ENCODE measurements around the gene TRAPPC12.
A peak's percentile ranks its signal among the peaks of the same experiment; 100 is the strongest.
"Not testable (repeated sequence)": the region's sequence is repeated elsewhere in the genome, so short reads cannot be mapped to it uniquely, and the experiment has no call there.

TRAPPC12 gene

GRCh38 chr2:3379647-3380534 lies at the start of gene TRAPPC12:
TSS of gene TRAPPC12 (plus strand) at chr2:3379694. CDS start at chr2:3387624, 7,930 bp downstream.
- peak; percentile 48 for DNase-seq (ENCODE audit: low read depth)
- H3K4me3 ChIP-seq (ENCODE audit: low read depth, low read length): peak within 1 kb of the TSS; percentile 91

DNA sequence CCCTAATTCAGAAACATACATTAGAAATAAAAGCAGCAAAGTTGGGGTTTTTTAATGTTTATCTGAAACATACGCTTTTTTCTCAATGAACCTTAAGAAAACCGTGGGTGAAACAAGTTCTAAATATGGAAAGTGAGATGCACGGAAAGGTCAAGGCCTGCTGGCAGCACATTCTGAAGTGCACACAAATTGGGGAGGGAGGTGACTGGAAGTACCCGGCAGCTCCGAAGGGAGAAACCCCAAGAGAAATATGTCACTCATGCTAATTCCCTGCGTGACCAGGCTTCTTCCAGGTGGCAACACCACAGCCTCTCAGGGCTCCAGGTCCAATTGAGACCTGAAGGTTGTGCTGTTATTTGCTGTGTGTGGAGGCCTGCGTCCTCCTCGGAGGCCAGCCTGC lies 47.4 kb upstream of the TRAPPC12 start:
- no peak for DNase-seq (ENCODE audit: low read depth)
- no peak overlapping the region for H3K4me3 ChIP-seq (ENCODE audit: low read depth, low read length)

DNA sequence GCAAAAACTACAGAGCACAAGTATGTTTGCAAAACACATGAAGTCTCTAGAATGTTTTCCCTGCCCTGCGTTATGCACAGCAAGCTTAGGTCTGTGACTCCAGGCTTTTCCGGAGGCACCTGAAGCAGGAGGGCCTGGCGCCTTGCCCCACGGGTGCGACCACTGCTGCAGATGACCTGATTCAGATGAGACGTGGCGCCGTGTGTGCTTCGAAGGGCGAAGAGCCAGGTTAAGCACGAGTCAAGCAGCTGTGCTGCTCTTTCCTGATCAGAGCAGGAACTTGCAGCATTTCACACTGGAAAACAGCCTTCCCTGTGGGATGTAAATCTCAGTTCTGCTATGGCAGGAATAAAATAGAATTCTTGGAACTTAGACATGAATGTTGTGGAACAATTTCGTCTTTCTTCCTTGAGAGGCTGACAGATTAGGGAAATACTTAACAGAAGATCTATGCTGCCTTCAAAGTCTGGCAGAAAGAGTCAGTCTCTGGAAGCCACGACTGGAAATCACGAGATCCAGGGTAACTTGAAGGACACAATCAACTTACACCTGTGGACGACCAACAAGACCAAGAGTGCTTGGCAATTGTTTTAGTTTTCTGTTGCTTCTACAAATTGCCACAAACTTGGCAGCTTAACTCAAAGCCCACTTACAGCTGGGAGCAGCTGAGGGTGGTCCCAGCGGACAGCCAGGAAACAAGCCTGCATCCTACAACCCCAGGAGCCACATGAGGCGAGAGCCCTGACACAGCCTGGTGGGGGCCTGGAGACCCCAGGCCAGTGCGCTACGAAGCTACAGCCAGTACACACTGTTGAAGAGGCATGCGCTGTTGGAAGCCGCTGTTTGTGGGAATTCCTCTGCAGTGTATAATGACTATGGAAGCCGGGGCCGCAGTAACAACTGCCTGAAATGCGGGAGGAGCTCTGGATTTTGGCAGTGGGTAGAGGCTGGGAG lies 44.8 kb upstream of the TRAPPC12 start:
- no peak for DNase-seq (ENCODE audit: low read depth)
- H3K4me3 ChIP-seq (ENCODE audit: low read depth, low read length): no peak overlapping the region

DNA sequence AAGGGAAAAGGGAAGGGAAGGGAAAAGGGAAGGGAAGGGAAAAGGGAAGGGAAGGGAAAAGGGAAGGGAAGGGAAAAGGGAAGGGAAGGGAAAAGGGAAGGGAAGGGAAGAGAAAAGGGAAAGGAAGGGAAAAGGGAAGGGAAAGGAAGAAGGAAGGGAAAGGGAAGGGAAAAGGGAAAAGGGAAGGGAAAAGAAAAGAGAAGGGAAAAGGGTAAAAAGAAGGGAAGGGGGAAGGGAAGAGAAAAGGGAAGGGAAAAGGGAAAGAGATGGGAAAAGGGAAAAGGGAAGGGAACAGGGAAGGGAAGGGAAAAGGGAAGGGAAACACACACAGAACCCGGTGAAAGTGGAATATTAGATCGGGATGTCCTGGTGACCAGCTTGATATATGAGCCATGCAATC lies 42.6 kb upstream of the TRAPPC12 start:
- DNase-seq (ENCODE audit: low read depth): no peak
- no peak overlapping the region for H3K4me3 ChIP-seq (ENCODE audit: low read depth, low read length)

DNA sequence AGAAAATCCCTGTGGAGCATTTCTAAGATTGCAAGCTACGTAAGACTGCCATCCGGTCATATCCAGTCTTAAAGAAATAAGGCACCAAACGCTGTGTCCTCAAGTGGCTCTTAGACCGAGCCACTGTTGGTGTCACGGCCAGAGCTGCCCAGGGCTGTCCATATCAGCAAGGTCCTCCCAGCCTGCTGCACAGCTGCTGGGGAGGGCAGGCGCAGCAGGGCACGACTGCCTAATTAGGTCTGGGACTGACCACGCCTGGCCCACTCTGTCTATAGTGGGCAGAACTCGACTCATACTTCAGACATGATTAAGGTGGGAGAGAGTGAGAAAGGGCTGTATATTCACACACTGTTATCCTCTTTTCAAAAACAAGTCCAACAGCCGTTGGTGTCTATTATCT lies 41.2 kb upstream of the TRAPPC12 start:
- DNase-seq (ENCODE audit: low read depth): no peak
- no peak overlapping the region for H3K4me3 ChIP-seq (ENCODE audit: low read depth, low read length)

GRCh38 chr2:3340144-3340543 lies 39.4 kb upstream of the TRAPPC12 start:
- H3K4me3 ChIP-seq (ENCODE audit: low read depth, low read length): no peak overlapping the region
- DNase-seq (ENCODE audit: low read depth): no peak

GRCh38 chr2:3341336-3341735 lies 38.2 kb upstream of the TRAPPC12 start:
- DNase-seq (ENCODE audit: low read depth): no peak
- H3K4me3 ChIP-seq (ENCODE audit: low read depth, low read length): no peak overlapping the region

GRCh38 chr2:3342324-3342723 lies 37.2 kb upstream of the TRAPPC12 start:
- H3K4me3 ChIP-seq (ENCODE audit: low read depth, low read length): no peak overlapping the region
- no peak for DNase-seq (ENCODE audit: low read depth)

GRCh38 chr2:3343012-3343411 lies 36.5 kb upstream of the TRAPPC12 start:
- H3K4me3 ChIP-seq (ENCODE audit: low read depth, low read length): no peak overlapping the region

GRCh38 chr2:3344897-3345296 lies 34.6 kb upstream of the TRAPPC12 start:
- H3K4me3 ChIP-seq (ENCODE audit: low read depth, low read length): no peak overlapping the region
- DNase-seq (ENCODE audit: low read depth): no peak

More at GRCh38 chr2:3343012-3343411, 36.5 kb upstream of the TRAPPC12 start:
- DNase-seq (ENCODE audit: low read depth): no peak

GRCh38 chr2:3345621-3346020 lies 33.9 kb upstream of the TRAPPC12 start:
- H3K4me3 ChIP-seq (ENCODE audit: low read depth, low read length): no peak overlapping the region
- DNase-seq (ENCODE audit: low read depth): no peak

DNA sequence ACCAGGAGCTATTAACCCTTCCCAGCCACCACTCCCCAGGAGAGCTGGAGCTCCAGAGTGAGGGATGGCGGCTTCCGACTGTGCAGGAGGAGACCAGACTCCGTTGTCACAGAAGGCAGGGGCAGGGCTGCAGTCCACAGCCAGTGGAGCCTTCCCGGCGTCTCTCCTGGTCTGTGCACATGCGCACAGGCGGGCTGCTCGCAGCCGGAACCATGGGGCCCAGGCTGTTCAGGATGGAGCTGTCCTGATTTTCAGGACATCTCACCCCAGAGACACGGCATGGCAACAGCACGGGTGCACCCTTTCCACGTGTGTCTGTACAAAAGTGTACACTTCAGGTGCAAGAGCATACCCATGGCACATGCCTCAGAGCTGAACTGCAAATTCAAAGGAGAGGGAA lies 30.7 kb upstream of the TRAPPC12 start:
- DNase-seq (ENCODE audit: low read depth): no peak
- no peak overlapping the region for H3K4me3 ChIP-seq (ENCODE audit: low read depth, low read length)

- no peak overlapping the region for H3K4me3 ChIP-seq (ENCODE audit: low read depth, low read length)
- DNase-seq (ENCODE audit: low read depth): peak; percentile 4
These were observed 30.2 kb upstream of the TRAPPC12 start for GRCh38 chr2:3349211-3349693.

DNA sequence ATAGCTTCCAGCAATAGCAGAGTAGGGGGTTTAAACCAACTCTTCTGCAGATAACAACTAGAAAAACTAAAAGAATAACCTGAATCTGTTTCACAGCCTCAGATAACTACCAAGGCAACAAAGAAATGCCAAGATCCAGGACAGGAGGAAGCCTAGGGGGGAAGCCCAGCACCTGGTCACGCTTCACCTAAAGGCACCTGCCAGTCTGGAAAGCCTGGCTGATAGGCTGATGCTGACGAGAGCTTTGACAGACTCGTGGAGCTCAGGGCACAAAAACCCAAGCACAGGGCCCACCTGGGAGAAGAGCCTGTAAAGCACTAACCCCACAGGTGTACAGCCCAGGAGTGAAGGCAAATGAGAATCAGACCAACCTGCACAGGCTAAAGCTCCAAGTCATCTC lies 24.5 kb upstream of the TRAPPC12 start:
- no peak overlapping the region for H3K4me3 ChIP-seq (ENCODE audit: low read depth, low read length)
- DNase-seq (ENCODE audit: low read depth): no peak

DNA sequence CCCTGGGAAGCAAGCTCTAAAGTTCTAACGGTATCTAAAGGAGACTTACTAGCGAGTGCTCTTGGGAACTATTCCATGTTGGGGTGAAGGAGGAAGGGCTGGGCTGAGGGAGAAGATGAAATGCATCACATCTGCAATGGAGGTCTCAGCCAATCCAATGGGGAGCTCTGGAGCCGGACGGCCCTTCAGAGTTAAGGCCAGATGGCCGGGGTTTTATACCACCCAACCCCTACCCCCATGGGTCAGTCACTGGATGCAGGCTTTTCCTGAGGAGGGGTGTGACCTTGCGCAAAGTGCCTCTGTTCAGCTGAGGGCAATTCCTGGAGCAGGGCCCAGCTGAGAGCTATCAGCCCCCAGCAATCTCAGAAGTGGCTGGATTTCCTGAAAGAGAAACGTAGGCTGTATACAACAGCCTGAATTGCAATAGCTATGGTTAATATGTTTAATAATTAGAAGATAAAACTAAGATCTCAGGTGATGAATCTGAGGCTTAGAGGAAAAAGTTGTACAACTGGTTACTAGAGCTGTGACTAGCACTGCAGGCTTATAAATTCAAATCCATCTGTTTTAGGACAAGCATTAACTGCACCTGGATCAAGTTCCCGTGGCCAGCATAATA lies 23.4 kb upstream of the TRAPPC12 start:
- no peak overlapping the region for H3K4me3 ChIP-seq (ENCODE audit: low read depth, low read length)

DNA sequence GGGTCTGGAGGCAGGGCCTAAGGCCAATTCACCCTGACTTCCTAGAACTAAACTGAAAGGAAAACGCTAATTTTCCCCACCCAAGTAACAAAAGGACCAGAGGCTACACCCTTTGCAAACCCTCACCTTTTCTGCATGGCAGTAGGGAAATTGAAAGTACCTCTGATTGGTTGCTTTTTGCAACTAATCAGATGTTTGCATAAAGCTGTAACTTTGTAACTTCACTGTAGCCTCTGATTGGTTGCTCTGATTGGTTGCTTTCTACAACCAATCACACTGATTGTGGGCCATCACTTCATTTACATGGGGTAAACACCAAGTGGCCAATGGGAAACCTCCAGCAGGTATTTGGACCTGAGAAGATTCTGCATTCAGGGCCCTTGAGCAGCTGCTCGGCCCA lies 22.7 kb upstream of the TRAPPC12 start:
- DNase-seq (ENCODE audit: low read depth): no peak
- H3K4me3 ChIP-seq (ENCODE audit: low read depth, low read length): no peak overlapping the region

More for the DNA sequence above, 23.4 kb upstream of the TRAPPC12 start:
- no peak for DNase-seq (ENCODE audit: low read depth)

DNA sequence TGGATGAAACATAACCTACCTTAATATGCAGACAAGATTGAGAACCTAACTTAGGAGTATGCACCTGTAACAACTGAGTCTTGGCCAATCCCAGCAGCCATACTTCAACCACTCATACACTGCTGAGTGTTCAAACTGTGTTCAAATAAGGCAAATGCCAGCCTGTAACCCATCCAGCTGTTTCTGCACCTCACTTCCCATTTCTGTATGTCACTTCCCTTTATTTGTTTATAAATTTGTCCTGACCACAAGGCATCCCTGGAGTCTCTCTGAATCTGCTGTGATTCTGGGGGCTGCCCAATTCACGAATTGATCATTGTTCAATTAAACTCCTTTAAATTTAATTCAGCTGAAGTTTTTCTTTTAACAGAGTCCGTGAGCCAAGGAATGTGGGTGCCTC lies 22.0 kb upstream of the TRAPPC12 start:
- H3K4me3 ChIP-seq (ENCODE audit: low read depth, low read length); DNase-seq (ENCODE audit: low read depth): not testable (repeated sequence)

GRCh38 chr2:3357926-3358325 lies 21.6 kb upstream of the TRAPPC12 start:
- DNase-seq (ENCODE audit: low read depth): no peak
- no peak overlapping the region for H3K4me3 ChIP-seq (ENCODE audit: low read depth, low read length)

GRCh38 chr2:3361518-3362389 lies 17.7 kb upstream of the TRAPPC12 start:
- DNase-seq (ENCODE audit: low read depth): no peak
- H3K4me3 ChIP-seq (ENCODE audit: low read depth, low read length): no peak overlapping the region
